GM13977 (cell line): Measurements from ENCODE around the gene ESRP2.

ENCODE experiments used
- DNase-seq: peaks from one replicate; pipeline ENCODE4 v3.0.0; 2012; ENCODE audit warnings: low spot score
- CTCF ChIP-seq: IDR thresholded peaks from 2 replicates; pipeline ENCODE4 v1.5.1; 2012; ENCODE audit warnings: mild to moderate bottlenecking, control low read depth; ENCODE audit not compliant: insufficient read depth; ENCODE audit errors: extremely low read depth, missing control alignments
- in situ Hi-C: fragments of 300-500 bp; cut with MboI; formaldehyde crosslinking; loops from one replicate; pipeline ENCODE4 v1.12.0; 2022; ENCODE audit warnings: low sequenced_read_pairs, low pct_unique_long_range_greater_than_20kb, mixed read lengths, inconsistent platforms; ENCODE audit not compliant: unreplicated experiment

The ESRP2 gene

GRCh38 chr16:68187505-68187904 lies 48.4 kb downstream of the ESRP2 start:
- DNase-seq = no peak
- in situ Hi-C loops = no loop called here
- no peak for TF ChIP-seq CTCF

GRCh38 chr16:68186877-68187276 lies 49.0 kb downstream of the ESRP2 start:
- no peak for DNase-seq
- no peak for TF ChIP-seq CTCF
- in situ Hi-C loops = no loop called here

- in situ Hi-C loops = no loop called here
- TF ChIP-seq CTCF = no peak
- no peak for DNase-seq
Measured at GRCh38 chr16:68183046-68183445, 52.9 kb downstream of the ESRP2 start.

- DNase-seq = no peak
- no peak for TF ChIP-seq CTCF
- in situ Hi-C loops = no loop called here
Measured at GRCh38 chr16:68179855-68180254, 56.1 kb downstream of the ESRP2 start.

- in situ Hi-C loops = no loop called here
- no peak for TF ChIP-seq CTCF
- DNase-seq = no peak
Measured at GRCh38 chr16:68179196-68179795, 56.6 kb downstream of the ESRP2 start.
